HCT116 (cell line): ENCODE data around the gene SLITRK4. TPM values are rescaled to one million over a fixed set of nuclear protein-coding genes. Genes with fewer than 3 reads are reported as not detected.

ENCODE experiments used
- ATAC-seq: fragments of 200-7000 bp; cut with Tn5 transposase; 2 replicates; pipeline ENCODE4 v1.9.1; 2020; ENCODE audit warnings: mild to moderate bottlenecking, moderate library complexity
- BruUV-seq: library from RNA; stranded (reverse); fragments of 400-500 nt; replicated peaks from 2 replicates; lab custom pipeline; 2021; lab: Mats Ljungman, UMichigan
- CTCF ChIA-PET: fragments of 300-600 bp; sonication (Branson Sonifier 250); formaldehyde crosslinking; loops from one replicate; lab custom pipeline; 2021; ENCODE audit warnings: antibody characterized with exemption; lab: Charles Lee
- POLR2A ChIA-PET: fragments of 300-600, 350-600 bp; sonication (Branson Sonifier 250); formaldehyde crosslinking; loops from one replicate; lab custom pipeline; 2021; ENCODE audit warnings: antibody characterized with exemption; lab: Charles Lee
- RAD21 ChIA-PET, 2 experiments: fragments of 300-600 bp; sonication (Branson Sonifier 250); formaldehyde crosslinking; loops; one replicate each; lab custom pipeline; 2023; ENCODE audit warnings: low total read pairs in 2 of 2; ENCODE audit not compliant: uncharacterized antibody in 2 of 2, unreplicated experiment in 2 of 2, low non-redundant PET in 1 of 2; lab: Charles Lee
- DNase-seq: peaks from one replicate; pipeline ENCODE4 v3.0.0-alpha.2; 2010; ENCODE audit warnings: low read depth, low spot score
- H2AFZ ChIP-seq: fragments of 200-600 bp; shearing (Covaris generic), sonication (generic); 2 replicates; pipeline ENCODE4 v1.6.1; 2017; ENCODE audit warnings: low read depth, mixed run types, mixed read lengths, antibody characterized with exemption, low read length; ENCODE audit not compliant: poor library complexity, severe bottlenecking
- H3K27ac ChIP-seq: 2 replicates; pipeline ENCODE4 v1.5.1; 2012; ENCODE audit warnings: low read depth, low read length
- H3K27me3 ChIP-seq: fragments of 200-600 bp; sonication (generic); 2 replicates; pipeline ENCODE4 v1.6.1; 2016; ENCODE audit warnings: mixed run types, low read length, mixed read lengths; ENCODE audit not compliant: insufficient read depth
- H3K36me3 ChIP-seq, 2 experiments: fragments of 200-500 bp in 1 of 2; fragments of 200-600 bp in 1 of 2; sonication (Bioruptor generic) in 1 of 2; sonication (generic) in 1 of 2; 2 replicates each; pipeline versions ENCODE4 v1.5.1 to v1.6.1; 2014 to 2016; ENCODE audit warnings: low read length in 2 of 2, inconsistent platforms in 1 of 2, mixed read lengths in 1 of 2, mixed run types in 1 of 2; ENCODE audit not compliant: insufficient read depth in 2 of 2, control insufficient read depth in 1 of 2
- H3K4me1 ChIP-seq, 2 experiments: fragments of 200-600 bp in 1 of 2; sonication (generic) in 1 of 2; 2 replicates each; pipeline versions ENCODE4 v1.5.1 to v1.6.1; 2012 to 2017; ENCODE audit warnings: low read length in 2 of 2, inconsistent platforms in 1 of 2, mild to moderate bottlenecking in 1 of 2, mixed read lengths in 1 of 2, mixed run types in 1 of 2, moderate library complexity in 1 of 2; ENCODE audit not compliant: insufficient read depth in 2 of 2, control insufficient read depth in 1 of 2
- H3K4me2 ChIP-seq: fragments of 200-600 bp; sonication (generic); 2 replicates; pipeline ENCODE4 v1.6.1; 2017; ENCODE audit warnings: mixed run types, low read length, mixed read lengths
- H3K4me3 ChIP-seq, 2 experiments: fragments of 200-600 bp in 1 of 2; sonication (generic) in 1 of 2; replicated peaks in 1 of 2; 2 replicates each; pipeline ENCODE4 v1.5.1; 2011 to 2016; ENCODE audit warnings: low read length in 2 of 2, control low read depth in 1 of 2, low read depth in 1 of 2, mild to moderate bottlenecking in 1 of 2, mixed read lengths in 1 of 2, mixed run types in 1 of 2
- H3K79me2 ChIP-seq: fragments of 200-600 bp; sonication (generic); 2 replicates; pipeline ENCODE4 v1.6.1; 2017; ENCODE audit warnings: mild to moderate bottlenecking, mixed run types, low read length, moderate library complexity, mixed read lengths; ENCODE audit not compliant: insufficient read depth
- H3K9ac ChIP-seq: fragments of 200-600 bp; sonication (generic); 2 replicates; pipeline ENCODE4 v1.6.1; 2016; ENCODE audit warnings: low read length, mixed read lengths
- H3K9me2 ChIP-seq: fragments of 200-600 bp; sonication (generic), shearing (Covaris generic); 2 replicates; pipeline ENCODE4 v1.6.1; 2017; ENCODE audit warnings: mixed run types, mild to moderate bottlenecking, moderate library complexity; ENCODE audit not compliant: insufficient read depth
- H3K9me3 ChIP-seq, 2 experiments: fragments of 200-500 bp in 1 of 2; fragments of 200-600 bp in 1 of 2; sonication (Bioruptor generic) in 1 of 2; sonication (generic) in 1 of 2; 2 replicates each; pipeline ENCODE4 v1.6.1; 2014 to 2017; ENCODE audit warnings: low read length in 2 of 2, mixed read lengths in 2 of 2, inconsistent platforms in 1 of 2, low read depth in 1 of 2, mild to moderate bottlenecking in 1 of 2, mixed run types in 1 of 2, moderate library complexity in 1 of 2; ENCODE audit not compliant: control insufficient read depth in 1 of 2, insufficient read depth in 1 of 2
- H4K20me1 ChIP-seq: fragments of 200-600 bp; sonication (generic), shearing (Covaris generic); 2 replicates; pipeline ENCODE4 v1.6.1; 2017; ENCODE audit warnings: mixed run types, mild to moderate bottlenecking, moderate library complexity; ENCODE audit not compliant: insufficient read depth
- CBX3 ChIP-seq: IDR thresholded peaks from 2 replicates; pipeline ENCODE4 v1.6.1; 2012; ENCODE audit warnings: low read depth
- CEBPB ChIP-seq: IDR thresholded peaks from 2 replicates; pipeline ENCODE4 v1.6.1; 2012; ENCODE audit warnings: low read depth
- EGR1 ChIP-seq: IDR thresholded peaks from 2 replicates; pipeline ENCODE4 v1.6.1; 2012; ENCODE audit warnings: low read depth
- ELF1 ChIP-seq: IDR thresholded peaks from 2 replicates; pipeline ENCODE4 v1.6.1; 2012; ENCODE audit warnings: low read depth, borderline replicate concordance
- EZH2 ChIP-seq: fragments of 200-600 bp; sonication (generic); IDR thresholded peaks from 2 replicates; pipeline ENCODE4 v1.6.1; 2017; ENCODE audit warnings: antibody characterized with exemption, mixed run types
- EZH2phosphoT487 ChIP-seq: fragments of 200-600 bp; IDR thresholded peaks from 2 replicates; pipeline ENCODE4 v1.6.1; 2018; ENCODE audit warnings: antibody characterized with exemption, borderline replicate concordance
- MAX ChIP-seq: IDR thresholded peaks from 2 replicates; pipeline ENCODE4 v1.6.1; 2012
- POLR2A ChIP-seq: IDR thresholded peaks from 2 replicates; pipeline ENCODE4 v1.7.0; 2011; ENCODE audit warnings: borderline replicate concordance; ENCODE audit not compliant: insufficient read depth, insufficient read length; ENCODE audit errors: extremely low read depth
- POLR2AphosphoS5 ChIP-seq: IDR thresholded peaks from 2 replicates; pipeline ENCODE4 v1.6.1; 2011; ENCODE audit warnings: mild to moderate bottlenecking, low read depth, low read length, moderate library complexity
- RAD21 ChIP-seq: IDR thresholded peaks from 2 replicates; pipeline ENCODE4 v1.6.1; 2012; ENCODE audit warnings: low read depth, mild to moderate bottlenecking
- REST ChIP-seq: IDR thresholded peaks from 2 replicates; pipeline ENCODE4 v1.6.1; 2012; ENCODE audit warnings: low read depth
- SP1 ChIP-seq: IDR thresholded peaks from 2 replicates; pipeline ENCODE4 v1.6.1; 2012; ENCODE audit warnings: low read depth
- SRF ChIP-seq: IDR thresholded peaks from 2 replicates; pipeline ENCODE4 v1.6.1; 2012; ENCODE audit warnings: low read depth
- ZFX ChIP-seq: fragments of 450-650 bp; IDR thresholded peaks from 2 replicates; pipeline ENCODE4 v1.6.1; 2017
- intact Hi-C: fragments of 100-400 bp; cut with micrococcal nuclease; formaldehyde crosslinking; loops from 2 replicates; pipeline ENCODE4 v1.10.0; 2022
- total RNA-seq: library from RNA; stranded (reverse); gene quantifications from one replicate; pipeline ENCODE4 v1.2.1, GENCODE V29; 2021; ENCODE audit not compliant: unreplicated experiment

The SLITRK4 gene
- total RNA-seq, 1 experiment from 2014 or later, result not detected

GRCh38 chrX:143621276-143621675 is 14.6 kb downstream of the SLITRK4 start:
- POLR2A ChIA-PET, result no interaction called here
- DNase-seq (no peak), ATAC-seq (no peak)
- no peaks in the 10 kb centered on the region for H3K4me1 ChIP-seq
- H3K36me3 ChIP-seq, result no peaks in the 10 kb centered on the region
- no peak for TF ChIP-seq POLR2A
- no peak for TF ChIP-seq ELF1
- no peak for TF ChIP-seq CEBPB
- TF ChIP-seq REST, result no peak
- TF ChIP-seq MAX, result no peak
- TF ChIP-seq SRF, result no peak
- no peak for TF ChIP-seq SP1
- TF ChIP-seq EZH2, result no peak
- TF ChIP-seq POLR2AphosphoS5, result no peak
- no peak for TF ChIP-seq ZFX
- no peak for TF ChIP-seq EZH2phosphoT487
- no peak for TF ChIP-seq EGR1
- TF ChIP-seq CBX3, result no peak
- no peak for TF ChIP-seq RAD21
- no peaks in the 10 kb centered on the region for H4K20me1 ChIP-seq
- no peaks in the 10 kb centered on the region for H3K79me2 ChIP-seq
- RAD21 ChIA-PET, result no interaction called here
- no peaks in the 10 kb centered on the region for H3K27me3 ChIP-seq
- no TSS peak for BruUV-seq
- no peak overlapping the region for H3K4me3 ChIP-seq
- H2AFZ ChIP-seq, result no peak overlapping the region
- no peak overlapping the region for H3K27ac ChIP-seq
- CTCF ChIA-PET, result no interaction called here
- no peak overlapping the region for H3K9ac ChIP-seq
- no peak overlapping the region for H3K4me2 ChIP-seq
- no peaks in the 10 kb centered on the region for H3K9me3 ChIP-seq
- intact Hi-C loops, result no loop called here
- H3K9me2 ChIP-seq, result no peaks in the 10 kb centered on the region
